GM21381 (cell line): ENCODE measurements around the gene DIP2A.
"Not testable (repeated sequence)": the region's sequence is repeated elsewhere in the genome, so short reads cannot be mapped to it uniquely, and the experiment has no call there.

Experiments used
- ATAC-seq: cut with Tn5 transposase; IDR thresholded peaks from one replicate; pipeline ENCODE4 v1.9.1; 2021; ENCODE audit warnings: mild to moderate bottlenecking, moderate library complexity; ENCODE audit not compliant: unreplicated experiment

DIP2A gene

GRCh38 chr21:46516068-46516467 is 57.4 kb downstream of the DIP2A start:
- ATAC-seq, result no peak

GRCh38 chr21:46517361-46517760 is 58.7 kb downstream of the DIP2A start:
- ATAC-seq, result no peak

DNA sequence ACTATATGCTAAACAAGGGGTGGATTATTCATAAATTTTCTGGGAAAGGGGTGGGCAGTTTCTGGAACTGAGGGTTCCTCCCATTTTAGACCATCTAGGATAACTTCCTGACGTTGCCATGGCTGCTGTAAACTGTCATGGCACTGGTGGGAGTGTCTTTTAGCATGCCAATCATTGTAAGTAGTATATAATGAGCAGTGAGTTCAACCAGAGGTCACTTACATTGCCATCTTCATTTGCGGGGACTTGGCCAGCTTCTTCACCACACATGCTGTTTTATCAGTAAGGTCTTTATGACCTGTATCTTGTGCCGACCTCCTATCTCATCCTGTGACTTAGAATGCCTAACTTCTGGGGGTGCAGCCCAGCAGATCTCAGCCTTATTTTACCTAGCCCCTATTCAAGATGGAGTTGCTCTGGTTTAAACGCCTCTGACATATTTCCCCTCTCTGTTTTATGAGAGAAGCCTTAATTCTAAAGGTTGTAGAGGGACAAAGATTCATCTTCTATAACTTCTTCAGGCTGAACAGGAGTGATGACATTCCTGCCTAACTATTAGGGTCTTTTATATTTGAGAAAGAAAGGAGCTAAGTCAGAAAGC is 60.4 kb downstream of the DIP2A start:
- no peak for ATAC-seq

DNA sequence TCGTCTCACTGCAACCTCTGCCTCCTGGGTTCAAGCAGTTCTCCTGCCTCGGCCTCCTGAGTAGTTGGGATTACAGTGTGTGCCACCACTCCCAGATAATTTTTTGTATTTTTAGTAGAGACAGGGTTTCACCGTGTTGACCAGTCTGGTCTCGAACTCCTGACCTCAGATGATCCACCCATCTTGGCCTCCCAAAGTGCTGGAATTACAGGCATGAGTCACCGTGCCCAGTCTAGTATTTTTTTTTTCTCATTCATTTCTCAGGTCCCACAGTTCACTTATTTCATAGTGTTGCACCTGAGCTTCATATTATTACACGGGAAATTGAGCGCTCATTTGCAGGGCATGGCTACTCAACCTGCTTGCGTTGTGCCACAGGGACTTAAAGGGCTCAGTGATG is 68.7 kb downstream of the DIP2A start:
- not testable (repeated sequence) for ATAC-seq

- no peak for ATAC-seq
These were observed 69.1 kb downstream of the DIP2A start for GRCh38 chr21:46527801-46528200.

DNA sequence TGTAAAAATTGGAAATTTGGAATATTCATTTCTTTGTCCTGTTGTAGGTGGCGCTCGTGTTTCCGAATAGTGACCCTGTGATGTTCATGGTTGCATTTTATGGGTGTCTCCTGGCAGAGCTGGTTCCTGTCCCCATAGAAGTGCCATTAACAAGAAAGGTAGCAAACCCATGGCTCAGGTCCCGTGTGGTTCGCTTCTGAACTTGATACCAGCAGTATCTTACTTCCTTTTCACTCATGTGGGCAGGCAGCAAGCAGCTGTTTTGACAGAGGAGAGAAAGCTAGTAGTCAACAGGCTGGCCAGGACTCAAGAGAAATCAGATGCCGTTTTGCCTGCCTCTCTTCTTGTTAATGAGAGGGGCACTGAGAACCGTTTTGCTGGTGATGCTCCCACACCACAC is 73.4 kb downstream of the DIP2A start:
- no peak for ATAC-seq

DNA sequence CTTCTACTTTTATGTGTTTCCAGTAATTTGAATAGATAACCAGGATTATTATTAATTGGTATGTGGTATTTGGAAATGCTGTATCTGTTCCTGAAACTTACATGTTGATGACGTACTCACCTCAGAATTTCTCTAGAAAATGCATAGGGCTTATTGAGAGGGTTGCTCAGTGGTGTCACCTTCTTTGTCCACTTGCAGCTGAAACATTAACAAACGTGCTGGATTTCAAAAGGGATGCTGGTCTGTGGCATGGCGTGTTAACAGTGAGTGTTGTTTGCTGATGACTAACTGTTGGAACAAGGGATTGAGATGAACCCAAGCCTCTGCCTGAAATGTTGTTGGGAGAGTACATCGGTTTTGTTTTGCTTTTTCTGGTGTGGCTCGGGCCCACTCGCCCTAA is 78.3 kb downstream of the DIP2A start:
- no peak for ATAC-seq

GRCh38 chr21:46538262-46538661 is 79.6 kb downstream of the DIP2A start:
- no peak for ATAC-seq

- ATAC-seq, result no peak
These were observed 80.4 kb downstream of the DIP2A start for GRCh38 chr21:46538851-46539666.

DNA sequence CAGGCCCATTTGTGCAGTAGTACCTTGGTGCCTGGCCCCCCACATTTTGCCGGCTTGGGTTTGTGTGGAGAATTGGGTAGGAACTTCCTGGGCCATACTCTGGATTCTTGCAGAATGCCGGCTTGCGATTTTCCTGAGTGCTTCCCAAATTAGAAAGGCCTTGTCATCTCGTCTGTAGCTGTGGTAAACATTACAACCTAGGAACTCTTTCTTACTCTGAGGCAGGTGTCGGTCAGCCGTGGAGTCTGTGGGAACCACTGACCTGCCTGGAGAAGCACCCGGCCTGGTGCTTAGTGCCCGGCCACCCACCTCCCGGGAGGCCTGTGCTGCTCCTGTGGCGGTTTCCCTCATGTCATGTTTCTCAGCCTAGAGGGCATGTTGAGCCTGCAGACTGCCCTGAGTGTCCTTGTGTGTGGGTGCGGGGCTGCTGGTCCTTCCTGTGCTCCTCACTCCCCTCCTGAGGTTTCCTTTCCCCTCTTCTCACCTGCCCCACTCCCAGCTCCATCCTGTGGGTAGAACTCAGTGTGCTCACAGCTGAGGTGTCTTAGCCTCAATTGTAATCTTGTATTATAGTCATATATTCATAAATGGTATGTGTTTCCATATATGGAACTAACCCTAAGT is 81.5 kb downstream of the DIP2A start:
- ATAC-seq, result no peak

GRCh38 chr21:46542588-46543124 is 84.0 kb downstream of the DIP2A start:
- ATAC-seq, result no peak

- no peak for ATAC-seq
These were observed 84.6 kb downstream of the DIP2A start for GRCh38 chr21:46543306-46543705.

GRCh38 chr21:46544003-46544402 is 85.3 kb downstream of the DIP2A start:
- no peak for ATAC-seq

GRCh38 chr21:46544824-46545223 is 86.1 kb downstream of the DIP2A start:
- ATAC-seq, result no peak

DNA sequence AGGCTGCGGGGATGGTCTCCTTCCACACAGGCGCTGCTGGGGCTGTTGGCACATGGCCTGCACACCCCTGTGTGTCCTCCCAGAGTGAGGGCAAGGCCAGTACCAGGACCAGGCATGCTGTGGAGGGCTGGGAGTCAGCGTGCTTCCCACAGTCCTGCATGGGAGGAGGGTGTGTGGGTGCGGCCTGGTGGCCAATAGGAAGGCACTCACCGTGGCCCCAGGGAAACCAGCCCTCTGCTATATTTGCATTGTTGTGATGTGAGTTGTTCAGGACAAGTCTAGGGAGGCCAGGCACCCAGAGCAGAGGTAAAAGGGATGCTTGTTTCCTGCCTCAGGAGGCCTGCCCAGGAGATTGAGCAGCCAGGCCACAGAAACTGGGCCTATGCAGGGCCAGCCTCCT is 86.7 kb downstream of the DIP2A start:
- ATAC-seq, result no peak

DNA sequence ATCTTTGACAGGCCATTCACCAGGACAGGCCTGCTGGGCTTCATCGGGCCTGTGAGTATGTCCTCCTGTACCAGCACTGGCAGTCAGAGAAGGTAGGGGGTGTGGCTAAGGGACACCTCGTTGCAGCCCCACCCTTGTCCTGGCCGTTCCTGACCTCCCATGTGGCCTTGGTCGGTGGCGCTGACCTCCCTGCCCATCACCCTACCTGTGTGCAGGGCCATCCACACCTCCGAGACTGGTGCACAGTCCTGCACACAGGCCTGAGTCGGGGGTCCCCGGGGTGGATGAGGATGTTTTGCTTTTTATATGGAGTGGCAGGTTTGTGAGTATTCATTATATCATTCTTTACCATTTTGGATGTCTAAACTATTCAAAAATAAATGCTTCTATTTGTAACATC is 87.2 kb downstream of the DIP2A start:
- no peak for ATAC-seq

DNA sequence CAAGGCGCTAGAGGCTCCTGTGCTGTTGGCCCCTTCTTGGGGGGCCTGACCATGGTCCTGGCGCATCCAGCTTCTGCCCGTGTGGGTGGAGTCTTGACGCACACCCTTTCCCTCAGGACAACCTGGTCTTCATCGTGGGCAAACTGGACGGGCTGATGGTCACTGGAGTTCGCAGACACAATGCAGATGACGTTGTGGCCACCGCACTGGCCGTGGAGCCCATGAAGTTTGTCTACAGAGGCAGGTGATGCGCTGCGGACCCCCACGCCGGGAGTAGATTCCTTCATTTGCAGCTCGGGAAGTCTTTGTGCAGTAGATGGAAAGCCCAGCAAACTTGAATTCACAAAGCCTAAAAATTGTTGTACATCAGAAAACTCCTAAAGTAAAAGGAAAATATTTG is 88.1 kb downstream of the DIP2A start:
- ATAC-seq, result no peak

DNA sequence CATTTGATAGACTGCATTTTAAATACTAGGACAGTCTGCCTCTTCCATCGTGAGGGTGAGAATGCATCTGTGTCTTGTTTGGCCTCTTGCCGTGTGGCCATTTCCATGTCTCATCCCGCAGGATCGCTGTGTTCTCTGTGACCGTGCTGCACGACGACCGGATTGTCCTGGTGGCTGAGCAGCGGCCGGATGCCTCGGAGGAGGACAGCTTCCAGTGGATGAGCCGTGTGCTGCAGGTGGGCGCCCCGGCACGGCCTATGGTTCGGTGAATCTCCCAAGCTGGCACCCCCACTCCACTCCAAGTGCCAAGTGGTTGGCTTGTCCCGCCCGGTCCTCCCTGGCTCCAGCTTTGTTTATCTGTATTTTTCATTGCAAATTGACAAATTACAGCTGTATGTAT is 91.0 kb downstream of the DIP2A start:
- ATAC-seq, result no peak

DNA sequence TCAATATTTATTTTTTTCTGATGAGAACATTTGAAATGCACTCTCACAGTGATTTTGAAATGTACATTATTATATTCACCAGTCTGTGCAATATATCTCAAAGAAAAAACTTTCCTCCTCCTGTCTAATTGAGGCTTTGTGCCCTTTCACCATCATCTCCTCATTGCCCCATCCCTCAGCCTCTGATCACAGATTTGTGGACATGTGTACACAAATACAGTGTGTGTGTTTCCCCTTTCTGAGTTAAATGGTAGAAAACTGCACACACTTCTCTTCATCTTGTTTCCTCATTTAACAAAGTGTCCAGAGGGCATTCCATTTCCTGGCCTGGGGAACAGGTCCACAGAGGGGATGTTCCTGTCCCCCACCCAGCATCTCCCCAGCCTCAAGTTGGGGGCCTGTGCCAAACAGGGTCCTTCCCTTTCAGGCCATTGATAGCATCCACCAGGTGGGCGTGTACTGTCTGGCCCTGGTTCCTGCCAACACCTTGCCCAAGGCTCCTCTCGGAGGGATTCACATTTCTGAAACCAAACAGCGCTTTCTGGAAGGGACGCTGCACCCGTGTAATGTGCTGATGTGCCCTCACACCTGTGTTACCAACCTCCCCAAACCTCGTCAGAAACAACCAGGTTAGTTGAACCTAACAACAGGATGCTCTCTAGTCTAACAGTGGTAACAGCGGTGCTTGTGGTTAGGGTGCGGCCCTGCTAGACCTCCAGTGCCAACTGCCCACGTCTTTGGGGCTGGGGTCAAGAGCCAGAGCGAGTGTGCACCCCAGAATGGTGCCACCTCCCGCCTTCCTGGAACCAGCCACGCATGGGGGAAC is 91.6 kb downstream of the DIP2A start:
- ATAC-seq, result no peak

GRCh38 chr21:46551636-46552241 is 93.0 kb downstream of the DIP2A start:
- no peak for ATAC-seq

GRCh38 chr21:46552274-46552673 is 93.6 kb downstream of the DIP2A start:
- ATAC-seq, result no peak
